ENCODE results near the gene RCE1. TPM values are rescaled to one million over a fixed set of nuclear protein-coding genes. Genes with fewer than 3 reads are reported as not detected.

The RCE1 gene
- total and polyA plus RNA-seq, 2 donors (not counting 3 experiments of a cell fraction or from before 2014, with no cell fraction given): 26.9 to 47.4 TPM

DNA sequence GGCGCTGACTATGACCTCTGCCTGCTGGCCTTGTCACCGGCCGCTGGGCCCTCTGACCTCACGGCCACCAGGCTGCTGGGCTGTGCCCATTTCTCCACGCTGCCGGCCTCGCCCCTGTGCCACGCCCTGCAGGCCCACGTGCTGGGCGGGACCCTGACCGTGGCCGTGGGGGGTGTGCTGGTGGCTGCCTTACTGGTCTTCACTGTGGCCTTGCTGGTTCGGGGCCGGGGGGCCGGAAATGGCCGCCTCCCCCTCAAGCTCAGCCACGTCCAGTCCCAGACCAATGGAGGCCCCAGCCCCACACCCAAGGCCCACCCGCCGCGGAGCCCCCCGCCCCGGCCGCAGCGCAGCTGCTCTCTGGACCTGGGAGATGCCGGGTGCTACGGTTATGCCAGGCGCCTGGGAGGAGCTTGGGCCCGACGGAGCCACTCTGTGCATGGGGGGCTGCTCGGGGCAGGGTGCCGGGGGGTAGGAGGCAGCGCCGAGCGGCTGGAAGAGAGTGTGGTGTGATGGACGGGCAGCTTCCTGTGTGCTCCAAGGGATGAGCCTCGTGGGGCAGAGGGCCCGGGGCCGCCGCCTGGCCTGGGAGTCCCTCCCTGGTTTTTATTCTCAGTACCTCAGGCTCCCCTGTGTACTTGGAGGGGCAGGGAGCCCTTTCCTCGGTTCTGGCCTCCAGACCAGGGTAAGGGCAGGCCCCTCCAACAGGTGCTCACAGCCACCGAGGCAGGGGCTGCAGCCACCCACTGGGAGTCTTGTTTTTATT lies 16.6 kb downstream of the RCE1 start:
- H3K9me1 ChIP-seq (replicated peaks; ENCODE audit: control insufficient read depth, extremely low read depth, insufficient read depth, low read length): no peaks in the 10 kb centered on the region
- DNase-seq (ENCODE audit: low read depth, low spot score): no peak
- intact Hi-C loops (cut with micrococcal nuclease): no loop called here
- peaks cover 9% of the 10 kb centered on the region for H3K4me1 ChIP-seq (ENCODE audit: control insufficient read depth, extremely low read depth, insufficient read depth, low read length)
- peaks cover 13% of the 10 kb centered on the region for H3K79me2 ChIP-seq (ENCODE audit: control insufficient read depth, insufficient read depth, low read length)
- dilution Hi-C loops (cut with MboI; ENCODE audit: extremely low pct_ligation_motif_present, low sequenced_read_pairs): no loop called here
- no peak overlapping the region for H3K27ac ChIP-seq (ENCODE audit: insufficient read depth, low read depth, low read length)
- H3K4me3 ChIP-seq (replicated peaks in 1 of 3; ENCODE audit: insufficient read depth in 1 of 3, low read depth in 1 of 3, low read length in 3 of 3): no peak overlapping the region
- no peak for FAIRE-seq
- no TSS peak for BruUV-seq (replicated peaks)
- H2AFZ ChIP-seq (ENCODE audit: low read depth, low read length): no peak overlapping the region
- CTCF ChIA-PET: interaction anchor here (1.4 kb wide), 1 partner anchor 116 kb away, joined by 3 read pairs; no protein-coding TSS in a partner anchor
- TF ChIP-seq FOS (IDR thresholded peaks at IDR 0.05; ENCODE audit: borderline replicate concordance, insufficient read depth, low read length) (no peak), JUN (IDR thresholded peaks at IDR 0.05; ENCODE audit: borderline replicate concordance, insufficient read depth, insufficient read length, low read depth) (no peak), POLR2AphosphoS5 (IDR thresholded peaks at IDR 0.05; ENCODE audit: insufficient read depth, low read depth, low read length) (no peak), GATA2 (IDR thresholded peaks at IDR 0.05; ENCODE audit: insufficient read depth, insufficient read length, low read depth, low read length) (no peak), MYC (IDR thresholded peaks at IDR 0.05; ENCODE audit: low read depth, low read length) (no peak), CTCF (IDR thresholded peaks at IDR 0.05; ENCODE audit: extremely low read depth in 1 of 2, insufficient read depth in 1 of 2, low read depth in 1 of 2, low read length in 2 of 2) (no peak), POLR2A (IDR thresholded peaks at IDR 0.05; ENCODE audit: low read depth, low read length) (no peak), EZH2 (IDR thresholded peaks at IDR 0.05; ENCODE audit: borderline replicate concordance, low read depth, low read length, severe bottlenecking) (no peak)
- TF ChIP-seq, protein P1, sequence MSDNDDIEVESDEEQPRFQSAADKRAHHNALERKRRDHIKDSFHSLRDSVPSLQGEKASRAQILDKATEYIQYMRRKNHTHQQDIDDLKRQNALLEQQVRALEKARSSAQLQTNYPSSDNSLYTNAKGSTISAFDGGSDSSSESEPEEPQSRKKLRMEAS (IDR thresholded peaks at IDR 0.05; ENCODE audit: insufficient read depth, insufficient read length): no peak
- no peaks in the 10 kb centered on the region for H3K36me3 ChIP-seq (ENCODE audit: control insufficient read depth in 2 of 2, extremely low read depth in 1 of 2, insufficient read depth in 2 of 2, low read length in 2 of 2)
- H3K9me3 ChIP-seq (replicated peaks; ENCODE audit: control insufficient read depth, insufficient read depth, low read length): no peaks in the 10 kb centered on the region
- H3K27me3 ChIP-seq (ENCODE audit: control insufficient read depth in 2 of 2, insufficient read depth in 2 of 2, low read length in 2 of 2): no peaks in the 10 kb centered on the region
- H3K9ac ChIP-seq (replicated peaks; ENCODE audit: extremely low read depth, insufficient read depth, low read length): no peak overlapping the region
- no peak overlapping the region for H3K4me2 ChIP-seq (ENCODE audit: insufficient read depth, low read length)
- POLR2A ChIA-PET: no interaction called here
- H4K20me1 ChIP-seq (replicated peaks; ENCODE audit: control insufficient read depth, extremely low read depth, insufficient read depth, low read length): no peaks in the 10 kb centered on the region

Data from endothelial cell of umbilical vein (primary cell).